BE2C (cell line): ENCODE results near the gene NFAM1.

Source experiments
- DNase-seq: peaks from one replicate; pipeline ENCODE4 v3.0.0-alpha.2; 2020
- H3K27me3 ChIP-seq: fragments of 250-450 bp; sonication (Bioruptor Pico); 2 replicates; pipeline ENCODE4 v1.5.1; 2020; ENCODE audit warnings: mild to moderate bottlenecking
- H3K36me3 ChIP-seq: fragments of 250-450 bp; sonication (Bioruptor Pico); 2 replicates; pipeline ENCODE4 v1.5.1; 2020; ENCODE audit warnings: mild to moderate bottlenecking
- H3K4me1 ChIP-seq: fragments of 250-450 bp; sonication (Bioruptor Pico); 2 replicates; pipeline ENCODE4 v1.5.1; 2020
- H3K4me3 ChIP-seq: 2 replicates; pipeline ENCODE4 v1.5.1; 2011; ENCODE audit warnings: low read depth, low read length
- H3K9me3 ChIP-seq: fragments of 250-450 bp; sonication (Bioruptor Pico); 2 replicates; pipeline ENCODE4 v1.5.1; 2020
- TF ChIP-seq, protein P1 (sequence below): IDR thresholded peaks from 2 replicates; pipeline ENCODE4 v1.5.1; 2012; ENCODE audit warnings: mild to moderate bottlenecking, low read depth, low read length

Gene NFAM1

DNA sequence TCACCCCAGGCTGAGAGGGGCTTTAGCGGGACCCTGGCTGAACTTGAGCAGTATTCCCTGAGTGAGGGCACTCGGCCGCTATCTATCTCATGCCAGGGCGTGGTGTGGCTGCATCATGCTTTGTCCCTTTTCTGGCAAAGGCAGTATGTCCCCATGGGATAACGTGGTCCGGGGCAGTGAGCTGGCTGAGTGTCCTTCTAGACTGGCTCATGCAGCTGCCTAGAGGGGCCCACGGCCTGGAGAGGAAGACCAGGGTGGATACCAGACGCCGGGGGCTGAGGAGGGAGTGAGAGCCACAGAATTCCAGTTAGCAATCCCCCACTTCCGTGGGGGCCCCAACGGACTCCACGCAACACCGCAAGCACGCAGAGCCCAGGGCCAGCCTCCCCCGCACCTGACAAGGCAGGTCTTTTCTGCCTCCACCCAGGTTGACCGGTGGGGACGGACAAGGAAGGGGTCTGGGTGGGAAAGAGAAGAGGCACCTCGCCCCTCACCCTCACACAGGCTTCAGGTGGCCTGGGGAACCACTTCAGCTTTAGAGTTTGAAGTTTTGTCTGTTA, 15.5 kb downstream of the NFAM1 start:
- no peaks in the 10 kb centered on the region for H3K9me3 ChIP-seq
- TF ChIP-seq, protein P1, sequence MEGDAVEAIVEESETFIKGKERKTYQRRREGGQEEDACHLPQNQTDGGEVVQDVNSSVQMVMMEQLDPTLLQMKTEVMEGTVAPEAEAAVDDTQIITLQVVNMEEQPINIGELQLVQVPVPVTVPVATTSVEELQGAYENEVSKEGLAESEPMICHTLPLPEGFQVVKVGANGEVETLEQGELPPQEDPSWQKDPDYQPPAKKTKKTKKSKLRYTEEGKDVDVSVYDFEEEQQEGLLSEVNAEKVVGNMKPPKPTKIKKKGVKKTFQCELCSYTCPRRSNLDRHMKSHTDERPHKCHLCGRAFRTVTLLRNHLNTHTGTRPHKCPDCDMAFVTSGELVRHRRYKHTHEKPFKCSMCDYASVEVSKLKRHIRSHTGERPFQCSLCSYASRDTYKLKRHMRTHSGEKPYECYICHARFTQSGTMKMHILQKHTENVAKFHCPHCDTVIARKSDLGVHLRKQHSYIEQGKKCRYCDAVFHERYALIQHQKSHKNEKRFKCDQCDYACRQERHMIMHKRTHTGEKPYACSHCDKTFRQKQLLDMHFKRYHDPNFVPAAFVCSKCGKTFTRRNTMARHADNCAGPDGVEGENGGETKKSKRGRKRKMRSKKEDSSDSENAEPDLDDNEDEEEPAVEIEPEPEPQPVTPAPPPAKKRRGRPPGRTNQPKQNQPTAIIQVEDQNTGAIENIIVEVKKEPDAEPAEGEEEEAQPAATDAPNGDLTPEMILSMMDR: no peak
- no peaks in the 10 kb centered on the region for H3K36me3 ChIP-seq
- no peaks in the 10 kb centered on the region for H3K27me3 ChIP-seq
- no peak overlapping the region for H3K4me3 ChIP-seq
- peaks cover 3% of the 10 kb centered on the region; the same call in 1 of the 2 replicates for H3K4me1 ChIP-seq
- DNase-seq: no peak

DNA sequence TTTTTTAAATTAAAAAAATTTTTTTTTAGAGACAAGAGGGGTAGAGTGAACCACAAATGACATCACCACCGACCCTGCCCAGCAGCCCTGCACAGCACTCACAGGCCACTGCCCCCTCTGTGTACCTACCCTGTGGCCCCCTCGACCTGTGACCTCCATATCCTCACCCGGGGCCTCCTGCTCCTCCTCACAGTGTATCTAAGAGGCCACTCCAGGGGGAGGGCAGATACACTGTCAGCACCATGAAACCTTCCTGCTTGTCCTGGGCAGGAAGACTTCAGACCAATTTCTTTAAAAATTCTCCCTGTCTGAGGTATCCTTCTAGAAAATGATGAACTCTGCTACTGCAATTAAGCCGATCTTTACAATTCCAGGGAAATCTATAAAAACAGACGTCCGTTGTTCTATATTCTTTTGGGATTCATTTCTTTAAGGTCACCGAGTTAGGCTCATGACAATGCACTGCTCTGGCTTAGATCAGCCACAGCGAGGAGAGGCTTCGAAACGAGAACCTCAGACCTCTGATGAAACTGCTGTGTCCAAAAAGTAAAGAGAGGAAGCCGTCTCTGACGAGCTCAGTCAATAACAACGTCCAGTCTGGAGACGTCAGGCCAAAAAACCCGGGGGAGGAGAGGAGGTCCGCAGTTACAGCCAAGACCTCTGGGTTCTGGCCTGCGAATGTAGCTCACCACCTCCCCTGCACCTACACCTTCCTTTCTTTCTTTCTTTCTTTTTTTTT, 17.5 kb downstream of the NFAM1 start:
- Histone ChIP-seq H3K36me3 (no peaks in the 10 kb centered on the region), H3K4me3 (no peak overlapping the region), H3K4me1 (peaks cover 3% of the 10 kb centered on the region; the same call in 1 of the 2 replicates), H3K9me3 (no peaks in the 10 kb centered on the region), H3K27me3 (no peaks in the 10 kb centered on the region)
- DNase-seq: no peak
- TF ChIP-seq, protein P1: no peak

DNA sequence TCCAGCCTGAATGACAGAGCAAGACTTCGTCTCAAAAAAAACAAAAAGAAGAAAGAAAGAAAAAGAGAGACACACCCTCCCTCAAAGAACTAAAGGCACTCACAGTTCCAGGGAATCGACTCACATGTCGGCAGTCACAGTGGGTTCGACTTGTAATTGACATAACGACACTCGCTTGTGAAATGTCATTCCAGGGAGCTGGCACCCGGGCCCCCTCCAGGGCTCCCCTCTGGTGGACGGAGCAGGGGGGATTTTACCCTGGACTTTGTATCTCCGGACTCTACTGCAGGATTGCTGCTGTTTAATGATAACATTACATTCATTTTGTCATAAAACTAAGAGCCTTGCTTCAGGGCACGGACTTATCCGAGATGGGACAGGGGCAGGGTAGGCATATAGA, 18.2 kb downstream of the NFAM1 start:
- Histone ChIP-seq H3K9me3 (no peaks in the 10 kb centered on the region), H3K4me3 (no peak overlapping the region), H3K36me3 (no peaks in the 10 kb centered on the region), H3K27me3 (no peaks in the 10 kb centered on the region), H3K4me1 (peaks cover 3% of the 10 kb centered on the region; the same call in 1 of the 2 replicates)
- TF ChIP-seq, protein P1: no peak
- no peak for DNase-seq

DNA sequence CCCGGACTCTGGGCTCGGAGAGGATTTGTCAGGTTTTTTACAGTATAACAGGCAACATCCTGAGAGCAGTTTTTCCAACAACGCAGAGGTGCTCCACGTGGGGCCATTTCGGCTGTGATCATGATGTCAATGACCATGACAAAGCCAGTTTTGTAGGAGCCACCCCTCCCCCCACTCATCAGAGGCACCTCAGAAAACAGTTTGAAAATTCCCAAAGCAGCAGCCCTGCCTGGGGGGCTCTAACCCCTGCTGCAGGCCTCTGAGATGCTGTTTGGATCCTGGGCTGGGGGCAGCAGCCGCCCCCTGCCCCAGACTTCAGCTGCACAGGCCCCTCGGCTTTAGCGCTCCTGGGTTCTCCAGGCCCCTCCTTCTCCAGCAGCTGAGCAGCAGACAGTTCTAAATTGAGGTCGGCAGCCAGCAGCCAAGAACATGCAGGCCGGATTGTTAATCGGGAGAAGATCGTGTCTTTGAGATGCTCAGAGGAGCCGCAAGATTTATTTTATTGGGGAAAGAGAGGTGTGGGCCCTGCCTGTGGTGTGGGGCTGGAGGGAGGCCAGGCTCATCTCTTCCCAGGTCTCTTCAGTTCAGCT, 19.4 kb downstream of the NFAM1 start:
- TF ChIP-seq, protein P1: no peak
- Histone ChIP-seq H3K27me3 (no peaks in the 10 kb centered on the region), H3K9me3 (no peaks in the 10 kb centered on the region), H3K4me1 (peaks cover 3% of the 10 kb centered on the region; the same call in 1 of the 2 replicates), H3K4me3 (no peak overlapping the region), H3K36me3 (no peaks in the 10 kb centered on the region)
- DNase-seq: no peak

DNA sequence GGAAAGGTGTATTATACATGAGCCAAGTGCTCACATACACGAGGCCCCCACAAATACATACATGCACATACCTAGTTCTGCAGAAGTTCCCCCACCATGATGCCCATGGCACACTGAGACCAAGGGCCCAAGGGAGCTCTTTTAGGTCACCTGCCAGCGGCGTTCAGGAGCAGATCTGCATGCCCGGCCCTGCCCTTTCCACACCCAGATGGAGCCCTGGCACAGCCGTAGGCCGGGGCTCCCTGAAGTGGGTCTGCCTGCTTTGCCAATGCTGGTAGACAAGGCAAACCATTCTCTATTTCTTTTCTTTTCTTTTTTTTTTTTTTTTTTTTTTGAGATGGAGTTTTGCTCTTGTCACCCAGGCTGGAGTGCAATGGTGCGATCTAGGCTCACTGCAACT, 21.5 kb downstream of the NFAM1 start:
- no peak for DNase-seq
- Histone ChIP-seq H3K9me3 (no peaks in the 10 kb centered on the region), H3K36me3 (no peaks in the 10 kb centered on the region), H3K4me1 (peaks cover 3% of the 10 kb centered on the region; the same call in 1 of the 2 replicates), H3K4me3 (no peak overlapping the region), H3K27me3 (no peaks in the 10 kb centered on the region)
- TF ChIP-seq, protein P1: no peak
